Stomach (tissue), 4 donors: ENCODE data around the gene IL10RB.

Experiments
- POLR2AphosphoS5 ChIP-seq, 3 donors: sonication (generic); formaldehyde crosslinking; IDR thresholded peaks; one replicate each; pipeline ENCODE4 v1.6.1; 2016; ENCODE audit warnings: antibody characterized with exemption in 3 of 3
- TF ChIP-seq, protein P1 (sequence below), 7 experiments: fragments of 450-650 bp in 4 of 7; fragments of 200-600 bp in 3 of 7; sonication (generic) in 3 of 7; IDR thresholded peaks; one replicate each; pipeline ENCODE4 v1.5.1; 2016 to 2019; ENCODE audit warnings: antibody characterized with exemption in 7 of 7, control low read depth in 2 of 7, mild to moderate bottlenecking in 1 of 7

DNA sequence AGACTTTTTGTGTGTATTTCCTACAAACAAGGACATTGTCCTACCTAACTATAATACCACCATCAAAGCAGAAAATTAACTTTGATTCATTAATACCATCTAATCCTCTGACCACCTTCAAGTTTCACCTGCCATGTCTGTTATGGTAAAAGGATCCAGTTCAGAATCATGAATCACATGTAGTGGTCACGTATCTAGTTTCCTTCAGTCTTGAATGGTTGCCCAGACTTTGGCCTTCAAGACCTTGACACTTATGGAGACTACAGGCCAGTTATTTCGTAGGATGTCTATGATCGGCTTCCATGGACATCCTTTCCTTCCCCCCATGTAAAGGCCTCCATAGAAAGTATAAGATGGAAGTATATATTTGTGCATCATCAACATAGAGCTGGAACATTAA is 46.9 kb upstream of the IL10RB start:
- TF ChIP-seq, protein P1, sequence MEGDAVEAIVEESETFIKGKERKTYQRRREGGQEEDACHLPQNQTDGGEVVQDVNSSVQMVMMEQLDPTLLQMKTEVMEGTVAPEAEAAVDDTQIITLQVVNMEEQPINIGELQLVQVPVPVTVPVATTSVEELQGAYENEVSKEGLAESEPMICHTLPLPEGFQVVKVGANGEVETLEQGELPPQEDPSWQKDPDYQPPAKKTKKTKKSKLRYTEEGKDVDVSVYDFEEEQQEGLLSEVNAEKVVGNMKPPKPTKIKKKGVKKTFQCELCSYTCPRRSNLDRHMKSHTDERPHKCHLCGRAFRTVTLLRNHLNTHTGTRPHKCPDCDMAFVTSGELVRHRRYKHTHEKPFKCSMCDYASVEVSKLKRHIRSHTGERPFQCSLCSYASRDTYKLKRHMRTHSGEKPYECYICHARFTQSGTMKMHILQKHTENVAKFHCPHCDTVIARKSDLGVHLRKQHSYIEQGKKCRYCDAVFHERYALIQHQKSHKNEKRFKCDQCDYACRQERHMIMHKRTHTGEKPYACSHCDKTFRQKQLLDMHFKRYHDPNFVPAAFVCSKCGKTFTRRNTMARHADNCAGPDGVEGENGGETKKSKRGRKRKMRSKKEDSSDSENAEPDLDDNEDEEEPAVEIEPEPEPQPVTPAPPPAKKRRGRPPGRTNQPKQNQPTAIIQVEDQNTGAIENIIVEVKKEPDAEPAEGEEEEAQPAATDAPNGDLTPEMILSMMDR (IDR thresholded peaks at IDR 0.05) = no peak
- no peak for TF ChIP-seq POLR2AphosphoS5 (IDR thresholded peaks at IDR 0.05)
